IPS-18c (cell line): ENCODE data around the gene ERMARD.

Source experiments
- H3K4me3 ChIP-seq: 2 replicates; pipeline ENCODE4 v1.7.0; 2013; ENCODE audit warnings: low read depth, mild to moderate bottlenecking, low read length, moderate library complexity; ENCODE audit not compliant: insufficient read depth
- H3K9me3 ChIP-seq: one replicate; pipeline ENCODE4 v1.6.1; 2013; ENCODE audit warnings: mild to moderate bottlenecking, low read length, moderate library complexity; ENCODE audit not compliant: control insufficient read depth, insufficient read depth

Gene ERMARD

DNA sequence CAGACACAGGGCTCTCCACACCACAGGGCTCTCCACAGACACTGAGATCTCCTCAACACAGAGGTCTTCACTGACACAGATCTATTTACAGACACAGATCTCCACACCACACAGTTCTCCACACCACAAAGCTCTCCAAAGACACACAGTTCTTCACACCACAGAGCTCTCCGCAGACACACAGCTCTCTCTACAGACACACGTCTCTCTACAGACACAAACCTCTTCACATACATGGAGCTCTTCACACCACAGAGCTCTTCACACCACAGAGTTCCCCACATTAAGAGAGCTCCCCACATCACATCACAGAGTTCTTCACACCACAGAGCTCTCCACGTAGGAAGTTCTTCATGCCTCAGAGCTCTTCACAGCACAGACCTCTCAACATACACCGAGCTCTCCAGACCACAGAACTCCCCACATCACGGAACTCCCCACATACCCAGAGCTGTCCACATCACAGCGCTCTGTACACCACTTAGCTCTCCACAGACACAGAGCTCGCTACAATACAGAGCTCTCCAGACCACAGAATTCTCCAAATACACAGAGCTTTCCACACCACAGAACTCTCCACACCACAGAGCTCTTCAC is 53.9 kb downstream of the ERMARD start:
- H3K4me3 ChIP-seq: no peak overlapping the region
- no peaks in the 10 kb centered on the region for H3K9me3 ChIP-seq

DNA sequence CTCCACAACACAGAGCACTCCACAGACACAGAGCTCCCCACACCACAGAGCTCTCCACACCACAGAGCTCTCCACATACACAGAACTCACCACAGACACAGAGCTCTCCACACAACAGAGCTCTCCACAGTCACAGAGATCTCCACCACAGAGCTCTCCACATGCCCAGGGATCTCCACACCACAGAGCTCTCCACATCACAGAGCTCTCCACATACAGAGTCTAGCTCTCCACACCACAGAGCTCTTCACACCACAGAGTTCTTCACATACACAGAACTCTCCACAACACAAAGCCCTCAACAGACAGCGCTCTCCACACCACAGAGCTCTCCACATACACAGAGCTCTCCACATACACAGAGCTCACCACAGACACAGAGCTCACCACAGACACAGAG is 55.3 kb downstream of the ERMARD start:
- Histone ChIP-seq H3K4me3 (no peak overlapping the region), H3K9me3 (no peaks in the 10 kb centered on the region)

DNA sequence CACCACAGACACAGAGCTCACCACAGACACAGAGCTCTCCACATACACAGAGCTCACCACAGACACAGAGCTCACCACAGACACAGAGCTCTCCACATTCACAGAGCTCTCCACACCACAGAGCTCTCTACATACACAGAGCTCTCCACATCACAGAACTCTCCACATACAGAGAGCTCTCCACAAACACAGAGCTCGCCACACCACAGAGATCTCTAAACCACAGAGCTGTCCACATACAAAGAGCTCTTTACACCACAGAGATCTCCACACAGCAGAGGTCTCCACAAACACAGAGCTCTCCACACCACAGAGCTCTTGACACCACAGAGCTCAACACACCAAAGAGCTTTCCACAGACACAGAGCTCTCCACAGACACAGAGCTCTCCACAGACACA is 55.8 kb downstream of the ERMARD start:
- Histone ChIP-seq H3K4me3 (no peak overlapping the region), H3K9me3 (no peaks in the 10 kb centered on the region)

DNA sequence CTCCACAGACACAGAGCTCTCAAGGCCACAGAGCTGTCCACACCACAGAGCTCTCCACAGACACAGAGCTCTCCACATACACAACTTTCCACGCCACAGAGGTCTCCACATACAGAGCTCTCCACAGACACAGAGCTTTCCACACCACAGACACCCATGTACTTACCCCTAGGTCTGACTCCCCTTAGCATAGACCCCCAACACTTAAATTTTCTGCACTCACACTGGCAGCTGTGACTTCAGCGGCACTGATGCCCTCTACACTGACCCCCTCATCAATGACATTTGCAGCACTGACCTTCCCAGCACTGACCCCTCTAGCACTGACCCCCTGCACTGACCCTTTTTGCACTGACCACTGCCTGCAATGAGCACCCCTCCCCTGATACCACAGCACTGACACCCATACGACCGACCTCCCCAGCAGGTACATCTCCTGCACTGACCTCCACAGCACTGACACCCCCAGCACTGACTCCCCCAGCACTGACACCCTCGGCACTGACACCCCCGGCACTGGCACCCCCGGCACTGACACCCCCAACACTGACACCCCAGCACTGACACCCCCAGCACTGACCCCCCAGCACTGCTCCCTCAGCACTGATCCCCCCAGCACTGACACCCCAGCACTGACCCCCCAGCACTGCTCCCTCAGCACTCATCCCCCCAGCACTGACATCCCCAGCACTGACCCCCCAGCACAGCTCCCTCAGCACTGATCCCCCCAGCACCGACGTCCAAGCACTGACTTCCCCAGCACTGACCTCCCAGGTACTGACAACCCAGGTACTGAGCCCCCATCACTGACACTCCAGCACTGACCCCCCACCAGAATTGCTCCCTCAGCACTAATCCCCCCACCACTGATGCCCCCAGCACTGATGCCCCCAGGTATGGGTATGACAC is 56.5 kb downstream of the ERMARD start:
- H3K4me3 ChIP-seq: no peak overlapping the region
- no peaks in the 10 kb centered on the region for H3K9me3 ChIP-seq

DNA sequence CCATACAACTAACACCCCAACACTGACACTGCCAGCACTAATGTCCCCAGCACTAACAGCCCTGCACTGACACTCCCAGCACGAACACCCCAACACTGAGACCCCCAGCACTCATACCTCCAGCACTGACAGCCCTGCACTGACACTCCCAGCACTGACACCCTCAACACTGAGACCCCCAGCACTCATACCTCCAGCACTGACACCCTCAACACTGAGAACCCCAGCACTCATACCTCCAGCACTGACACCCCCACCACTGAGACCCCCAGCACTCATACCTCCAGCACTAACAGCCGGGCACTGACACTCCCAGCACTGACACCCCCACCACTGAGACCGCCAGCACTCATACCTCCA is 57.2 kb downstream of the ERMARD start:
- no peaks in the 10 kb centered on the region for H3K9me3 ChIP-seq
- H3K4me3 ChIP-seq: no peak overlapping the region

DNA sequence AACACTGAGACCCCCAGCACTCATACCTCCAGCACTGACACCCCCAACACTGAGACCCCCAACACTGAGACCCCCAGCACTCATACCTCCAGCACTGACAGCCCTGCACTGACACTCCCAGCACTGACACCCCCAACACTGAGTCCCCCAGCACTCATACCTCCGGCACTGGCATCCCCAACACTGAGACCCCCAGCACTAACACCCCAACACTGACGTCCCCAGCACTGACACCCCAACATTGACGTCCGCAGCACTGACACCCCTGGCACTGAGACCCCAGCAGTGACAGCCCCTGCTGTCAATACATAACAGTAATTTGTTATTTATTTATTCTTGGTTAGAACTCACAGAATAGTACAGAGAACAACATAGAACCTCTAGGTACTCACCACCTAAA is 58.0 kb downstream of the ERMARD start:
- Histone ChIP-seq H3K4me3 (no peak overlapping the region), H3K9me3 (no peaks in the 10 kb centered on the region)

DNA sequence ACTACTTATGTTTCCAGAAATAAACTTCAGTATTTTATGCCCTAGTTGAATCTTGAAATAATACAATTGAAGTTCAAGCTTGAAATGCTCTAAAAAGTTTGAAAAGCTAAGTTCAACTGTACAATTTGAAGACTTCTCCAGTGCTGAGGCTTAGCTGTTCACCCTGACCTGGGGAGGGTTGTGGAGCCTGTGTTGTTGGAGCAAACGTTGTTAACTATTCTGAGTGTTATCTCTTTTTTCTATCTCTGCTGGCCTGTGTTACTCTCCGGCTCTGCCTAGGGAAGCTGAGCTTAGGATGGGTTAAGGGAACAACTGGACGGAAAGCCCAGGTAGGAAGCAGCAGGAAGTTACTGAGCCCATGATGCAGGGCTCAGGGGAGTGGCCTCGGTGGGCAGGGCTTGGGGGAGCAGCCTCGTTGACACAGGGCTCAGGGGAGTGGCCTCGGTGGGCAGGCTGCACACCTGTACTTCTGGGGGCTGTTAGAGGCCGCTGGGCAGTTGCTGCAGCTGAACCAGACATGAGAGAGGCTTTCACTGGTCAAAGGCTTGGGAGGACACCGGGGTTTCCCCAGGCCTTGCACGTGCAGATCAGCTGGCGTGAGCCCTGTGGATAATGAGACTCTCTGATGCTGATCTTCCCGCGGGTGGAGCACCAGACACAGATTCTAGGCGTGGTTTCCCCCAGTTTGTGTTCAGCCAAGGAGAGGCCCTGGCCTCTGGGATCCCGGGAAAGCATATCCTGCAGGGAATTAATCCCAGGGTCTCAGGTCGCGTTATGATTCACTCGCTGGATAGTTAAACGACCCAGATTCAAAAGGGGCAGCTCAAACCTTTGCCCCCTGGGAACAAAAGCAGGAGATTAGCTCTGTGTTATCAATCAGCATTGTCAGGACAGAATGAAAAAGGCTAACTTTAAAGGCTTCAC is 58.9 kb downstream of the ERMARD start:
- Histone ChIP-seq H3K9me3 (no peaks in the 10 kb centered on the region), H3K4me3 (no peak overlapping the region)

DNA sequence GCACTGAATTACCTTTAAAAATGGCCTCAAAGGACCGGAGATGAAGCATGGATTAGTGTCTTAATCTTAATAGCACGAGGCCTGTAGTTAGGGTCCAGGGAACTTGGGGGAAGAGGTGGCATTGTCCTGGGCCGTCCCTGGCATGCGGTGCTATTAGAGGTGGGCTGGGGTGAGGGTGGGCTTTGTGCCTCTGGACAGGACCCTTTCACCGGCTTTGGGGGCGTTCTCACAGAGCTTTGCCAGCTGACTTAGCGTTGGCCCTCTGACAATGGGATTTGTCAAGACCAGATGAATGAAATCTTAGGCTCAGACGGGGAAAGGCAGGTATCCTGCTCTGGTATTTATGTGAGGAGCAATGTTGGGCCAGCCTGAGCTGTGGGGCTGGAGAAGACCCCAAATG is 59.6 kb downstream of the ERMARD start:
- Histone ChIP-seq H3K4me3 (no peak overlapping the region), H3K9me3 (no peaks in the 10 kb centered on the region)

DNA sequence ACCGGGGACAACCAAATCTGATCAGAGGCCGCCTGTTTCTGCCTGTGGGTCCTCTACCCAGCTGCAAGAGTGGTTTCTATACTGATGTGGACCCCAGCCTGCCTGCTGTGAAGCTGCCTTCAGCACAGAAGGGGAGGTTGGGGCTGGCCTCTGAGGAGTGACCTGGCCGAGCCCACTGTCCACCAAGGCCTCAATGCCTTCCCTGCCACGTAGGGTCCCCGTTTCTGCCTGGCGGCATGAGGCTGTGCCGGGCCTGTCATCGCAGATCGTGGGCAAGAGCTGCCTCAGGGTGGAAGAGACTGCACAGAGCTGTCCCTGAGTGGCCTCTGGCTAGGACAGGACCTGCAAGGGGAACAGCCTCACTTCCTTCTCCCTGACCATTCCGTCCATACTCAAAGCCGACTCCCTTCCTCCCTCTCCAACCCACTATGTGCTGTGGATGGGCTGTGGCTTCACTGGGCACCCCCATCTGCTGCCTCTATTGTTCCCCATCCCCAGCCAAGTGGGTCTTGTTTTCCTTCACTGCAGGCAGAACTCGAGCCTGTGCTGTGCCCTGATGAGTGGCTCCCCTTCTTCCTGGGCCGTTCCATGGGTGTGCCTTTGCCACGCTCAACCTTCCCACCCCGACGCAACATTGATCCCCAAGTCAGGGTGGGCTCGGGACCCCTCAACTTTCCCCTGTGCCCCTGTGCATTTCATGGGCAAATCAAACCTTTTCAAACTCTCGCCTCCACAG is 60.3 kb downstream of the ERMARD start:
- H3K4me3 ChIP-seq: no peak overlapping the region
- no peaks in the 10 kb centered on the region for H3K9me3 ChIP-seq

DNA sequence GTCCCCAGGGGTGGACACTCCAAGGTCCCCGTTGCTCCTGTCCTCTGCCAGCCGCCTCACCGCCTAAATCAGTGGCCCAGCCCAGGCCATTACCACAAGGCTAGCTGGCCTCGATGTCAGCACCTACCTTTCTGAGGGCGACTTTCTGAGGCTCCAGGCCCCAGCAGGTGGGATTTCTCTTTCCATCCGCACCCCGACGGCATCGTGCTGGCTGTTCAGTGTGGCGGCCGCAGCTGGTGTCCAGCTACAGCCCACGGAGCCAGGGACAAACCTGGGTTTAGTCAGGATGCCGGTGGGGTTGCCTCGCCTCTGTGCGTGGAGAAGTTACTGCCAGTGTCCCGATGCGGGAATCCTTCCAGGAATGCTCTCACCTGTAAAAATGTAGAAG is 60.8 kb downstream of the ERMARD start:
- H3K4me3 ChIP-seq: no peak overlapping the region
- no peaks in the 10 kb centered on the region for H3K9me3 ChIP-seq

DNA sequence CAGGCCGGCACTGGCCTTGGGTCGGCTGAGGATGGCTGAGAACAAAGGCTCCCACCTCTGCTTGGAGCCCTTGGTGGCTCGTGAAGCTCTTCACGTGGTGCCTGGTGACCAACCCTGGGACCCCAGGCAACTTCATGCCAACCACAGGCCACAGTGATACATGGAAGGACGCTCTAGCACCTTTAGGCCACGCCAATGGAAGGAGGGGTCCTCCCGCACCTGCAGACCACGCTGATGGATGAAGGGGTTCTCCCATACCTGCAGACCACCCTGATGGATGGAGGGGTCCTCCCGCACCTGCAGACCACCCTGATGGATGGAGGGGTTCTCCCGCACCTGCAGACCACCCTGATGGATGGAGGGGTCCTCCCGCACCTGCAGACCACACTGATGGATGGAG is 62.5 kb downstream of the ERMARD start:
- H3K9me3 ChIP-seq: no peaks in the 10 kb centered on the region
- H3K4me3 ChIP-seq: no peak overlapping the region

DNA sequence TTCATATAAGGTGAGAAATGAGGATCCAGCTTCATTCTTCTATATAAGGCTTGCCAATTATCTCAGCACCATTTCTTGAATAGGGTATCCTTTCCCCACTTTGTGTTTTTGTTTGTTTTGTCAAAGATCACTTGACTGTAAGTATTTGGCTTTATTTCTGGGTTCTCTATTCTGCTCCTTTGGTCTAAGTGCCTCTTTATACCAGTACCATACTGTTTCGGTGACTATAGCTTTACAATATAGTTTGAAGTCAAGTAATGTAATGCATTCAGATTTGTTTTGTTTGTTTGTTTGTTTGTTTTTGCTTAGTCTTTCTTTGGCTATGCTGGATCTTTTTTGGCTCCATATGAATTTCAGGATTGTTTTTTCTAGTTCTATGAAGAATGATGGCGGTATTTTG is 64.6 kb downstream of the ERMARD start:
- no peaks in the 10 kb centered on the region for H3K9me3 ChIP-seq

DNA sequence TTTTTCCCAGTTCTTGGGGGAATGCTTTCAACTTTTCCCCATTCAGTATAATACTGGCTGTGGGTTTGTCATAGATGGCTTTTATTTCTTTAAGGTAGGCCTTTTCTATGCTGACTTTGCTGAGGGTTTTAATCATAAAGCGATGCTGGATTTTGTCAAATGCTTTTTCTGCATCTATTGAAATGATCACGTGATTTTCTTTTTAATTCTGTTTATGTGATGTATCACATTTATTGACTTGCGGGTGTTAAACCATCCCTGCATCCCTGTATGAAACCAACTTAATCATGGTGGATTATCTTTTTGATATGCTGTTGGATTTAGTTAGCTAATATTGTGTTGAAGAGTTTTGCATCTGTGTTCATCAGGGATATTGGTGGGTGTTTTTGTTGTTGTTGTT is 65.6 kb downstream of the ERMARD start:
- Histone ChIP-seq H3K9me3 (no peaks in the 10 kb centered on the region), H3K4me3 (no peak overlapping the region)

More for the DNA sequence above, 64.6 kb downstream of the ERMARD start:
- no peak overlapping the region for H3K4me3 ChIP-seq

DNA sequence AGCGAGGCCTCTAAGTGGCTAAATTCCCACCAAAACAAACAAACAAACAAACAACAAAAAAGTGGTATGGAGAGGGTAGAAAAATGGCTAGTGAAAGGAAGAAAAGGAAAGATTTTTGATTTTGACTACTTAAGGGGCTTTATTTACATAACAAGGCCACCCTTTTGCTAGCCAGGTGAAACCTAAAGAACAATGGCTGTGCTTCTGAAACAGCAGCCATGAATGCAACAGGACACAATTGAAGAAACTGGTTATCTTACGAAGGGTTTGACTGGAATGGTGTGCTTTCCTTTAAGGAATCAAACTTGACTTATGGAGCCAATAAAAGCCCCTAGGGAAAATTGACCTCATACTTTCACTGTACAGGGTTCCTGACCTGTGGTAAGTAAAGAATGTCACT is 68.9 kb downstream of the ERMARD start:
- H3K9me3 ChIP-seq: no peaks in the 10 kb centered on the region
- no peak overlapping the region for H3K4me3 ChIP-seq

DNA sequence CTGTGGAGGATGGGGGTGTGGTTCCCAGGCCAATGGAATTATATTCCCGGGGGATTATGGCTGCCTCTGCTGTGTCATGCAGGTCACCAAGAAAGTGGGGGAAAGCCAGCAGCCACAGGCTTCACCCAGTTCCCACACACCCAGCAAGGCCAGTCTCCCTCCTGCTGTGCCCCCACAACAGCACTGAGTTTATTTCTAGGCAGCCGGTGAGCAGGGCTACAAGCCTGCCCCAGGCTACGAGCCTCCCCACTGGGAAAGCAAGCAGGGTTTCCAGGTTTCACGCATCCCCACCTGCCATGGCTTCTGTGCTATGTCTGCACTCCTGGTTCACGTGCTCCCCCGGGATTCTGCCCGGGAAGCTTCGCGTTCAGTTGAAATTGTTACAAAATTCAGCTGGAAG is 72.6 kb downstream of the ERMARD start:
- Histone ChIP-seq H3K9me3 (no peaks in the 10 kb centered on the region), H3K4me3 (no peak overlapping the region)

DNA sequence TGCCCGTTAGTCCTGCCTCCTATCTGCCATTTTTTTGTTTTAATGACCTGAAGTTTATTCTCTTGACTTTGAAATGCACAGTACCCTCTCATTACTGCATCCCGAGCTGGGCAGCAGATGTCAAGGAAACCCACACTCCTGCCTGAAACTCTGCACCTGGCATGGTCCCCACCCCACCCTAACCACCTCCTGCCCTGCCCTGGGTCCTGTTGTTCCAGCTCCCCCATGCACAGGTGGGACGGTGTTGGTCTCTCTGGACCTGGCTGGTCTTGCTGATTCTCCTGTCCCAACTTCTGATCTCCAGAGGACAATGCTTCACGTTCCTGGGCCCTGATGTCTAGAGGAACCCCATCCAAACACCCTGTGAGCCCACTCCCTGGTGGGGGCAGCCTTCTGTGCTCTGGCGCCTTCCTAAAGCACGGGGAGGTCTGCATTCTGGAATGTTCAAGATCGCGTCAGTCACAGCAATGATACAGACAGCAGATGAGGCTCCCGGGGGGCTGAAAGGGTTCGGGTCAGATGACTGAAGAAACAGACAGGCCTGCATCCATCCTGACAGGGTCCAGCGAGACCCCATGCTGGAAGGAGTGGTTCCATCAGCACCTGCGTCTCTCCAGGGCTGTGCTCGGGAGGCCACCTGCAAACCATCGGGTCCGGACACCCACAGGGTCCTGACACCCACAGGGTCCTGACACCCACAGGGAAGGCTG is 73.6 kb downstream of the ERMARD start:
- Histone ChIP-seq H3K4me3 (no peak overlapping the region), H3K9me3 (no peaks in the 10 kb centered on the region)
